Gastrocnemius medialis (tissue), 4 donors: ENCODE data around the gene FAM98C.

Source experiments
- CTCF ChIP-seq, 5 experiments: fragments of 450-650 bp in 3 of 5; fragments of 200-600 bp in 2 of 5; sonication (generic) in 2 of 5; IDR thresholded peaks in 4 of 5; conservative IDR thresholded peaks in 1 of 5; 1 replicate in 4 of 5; 2 replicates in 1 of 5; pipeline ENCODE4 v1.5.1; 2016 to 2019; ENCODE audit warnings: antibody characterized with exemption in 5 of 5, mild to moderate bottlenecking in 3 of 5, moderate library complexity in 3 of 5
- POLR2A ChIP-seq, 2 donors: fragments of 450-650 bp; IDR thresholded peaks; one replicate each; pipeline ENCODE4 v1.6.1; 2017; ENCODE audit warnings: antibody characterized with exemption in 2 of 2, mild to moderate bottlenecking in 2 of 2, moderate library complexity in 2 of 2

- TF ChIP-seq POLR2A (IDR thresholded peaks at IDR 0.05) (no peak), CTCF (IDR thresholded peaks at IDR 0.05 in 4 of 5, conservative IDR thresholded peaks at IDR 0.05 in 1 of 5) (no peak)
These were observed 41.9 kb upstream of the FAM98C start for GRCh38 chr19:38360839-38361631.
